Measurements from ENCODE around the gene FBN3. TPM values are rescaled to one million over a fixed set of nuclear protein-coding genes. Genes with fewer than 3 reads are reported as not detected.

FBN3 gene
- polyA plus RNA-seq, 3 donors: not detected

DNA sequence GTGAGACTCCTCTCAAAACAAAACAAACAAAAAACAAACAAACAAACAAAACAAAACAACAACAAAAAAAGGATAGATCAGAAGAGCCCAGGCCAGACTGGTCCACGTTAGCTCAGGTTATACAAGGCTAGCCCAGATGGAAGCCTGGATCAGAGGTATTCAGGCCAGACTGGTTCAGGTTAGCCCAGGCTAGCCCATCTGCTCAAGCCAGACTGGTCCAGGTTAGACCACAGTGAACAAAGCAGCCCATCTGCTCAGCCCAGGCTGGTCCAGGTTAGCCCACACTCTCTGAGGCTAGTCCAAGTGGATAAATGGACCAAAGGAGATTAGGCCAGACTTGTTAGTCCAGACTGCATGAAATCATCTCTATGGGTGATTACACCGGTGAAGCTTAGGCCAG lies 55.7 kb downstream of the FBN3 start:
- no peaks in the 10 kb centered on the region for H3K4me1 Mint-ChIP-seq
- H3K27ac Mint-ChIP-seq: no peak overlapping the region
- Histone ChIP-seq H3K27me3 (ENCODE audit: control insufficient read depth in 2 of 2, insufficient read depth in 2 of 2, low read length in 2 of 2) (no peaks in the 10 kb centered on the region), H3K79me2 (ENCODE audit: insufficient read depth, low read length) (no peaks in the 10 kb centered on the region), H3K4me3 (replicated peaks in 1 of 3; ENCODE audit: low read depth in 2 of 3, low read length in 3 of 3) (no peak overlapping the region), H3K27ac (ENCODE audit: low read depth in 1 of 2, low read length in 2 of 2) (no peak overlapping the region), H4K20me1 (ENCODE audit: insufficient read depth, low read length) (no peaks in the 10 kb centered on the region), H3K4me2 (replicated peaks; ENCODE audit: extremely low read depth, low read length, poor library complexity, severe bottlenecking) (no peak overlapping the region), H3K36me3 (replicated peaks in 1 of 2; ENCODE audit: control insufficient read depth in 1 of 2, insufficient read depth in 2 of 2, low read length in 2 of 2) (no peaks in the 10 kb centered on the region), H2AFZ (ENCODE audit: insufficient read depth, low read depth, low read length, poor library complexity, severe bottlenecking) (no peak overlapping the region), H3K9me3 (replicated peaks in 1 of 2; ENCODE audit: control insufficient read depth in 1 of 2, insufficient read depth in 1 of 2, low read length in 2 of 2) (peaks cover 36 to 56% of the 10 kb centered on the region in 2 donors), H3K4me1 (ENCODE audit: control insufficient read depth in 1 of 2, insufficient read depth in 2 of 2, low read length in 2 of 2) (no peaks in the 10 kb centered on the region), H3K9ac (ENCODE audit: insufficient read depth, low read length, poor library complexity, severe bottlenecking) (no peak overlapping the region)
- peaks cover 0 to 9% (median 9%) of the 10 kb centered on the region in 3 donors for H3K27me3 Mint-ChIP-seq (ENCODE audit: low read depth in 3 of 3)
- no peak for DNase-seq
- TF ChIP-seq, protein P1, sequence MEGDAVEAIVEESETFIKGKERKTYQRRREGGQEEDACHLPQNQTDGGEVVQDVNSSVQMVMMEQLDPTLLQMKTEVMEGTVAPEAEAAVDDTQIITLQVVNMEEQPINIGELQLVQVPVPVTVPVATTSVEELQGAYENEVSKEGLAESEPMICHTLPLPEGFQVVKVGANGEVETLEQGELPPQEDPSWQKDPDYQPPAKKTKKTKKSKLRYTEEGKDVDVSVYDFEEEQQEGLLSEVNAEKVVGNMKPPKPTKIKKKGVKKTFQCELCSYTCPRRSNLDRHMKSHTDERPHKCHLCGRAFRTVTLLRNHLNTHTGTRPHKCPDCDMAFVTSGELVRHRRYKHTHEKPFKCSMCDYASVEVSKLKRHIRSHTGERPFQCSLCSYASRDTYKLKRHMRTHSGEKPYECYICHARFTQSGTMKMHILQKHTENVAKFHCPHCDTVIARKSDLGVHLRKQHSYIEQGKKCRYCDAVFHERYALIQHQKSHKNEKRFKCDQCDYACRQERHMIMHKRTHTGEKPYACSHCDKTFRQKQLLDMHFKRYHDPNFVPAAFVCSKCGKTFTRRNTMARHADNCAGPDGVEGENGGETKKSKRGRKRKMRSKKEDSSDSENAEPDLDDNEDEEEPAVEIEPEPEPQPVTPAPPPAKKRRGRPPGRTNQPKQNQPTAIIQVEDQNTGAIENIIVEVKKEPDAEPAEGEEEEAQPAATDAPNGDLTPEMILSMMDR (IDR thresholded peaks at IDR 0.05): no peak
- 94% methylated on average over 1 of the region's 2 CpGs for WGBS (ENCODE audit: insufficient coverage)
- intact Hi-C loops (cut with micrococcal nuclease): no loop called here
- peaks cover 35 to 53% (median 44%) of the 10 kb centered on the region in 7 donors for H3K9me3 Mint-ChIP-seq
- H3K36me3 Mint-ChIP-seq: no peaks in the 10 kb centered on the region
- no peak overlapping the region for H3K4me3 Mint-ChIP-seq

DNA sequence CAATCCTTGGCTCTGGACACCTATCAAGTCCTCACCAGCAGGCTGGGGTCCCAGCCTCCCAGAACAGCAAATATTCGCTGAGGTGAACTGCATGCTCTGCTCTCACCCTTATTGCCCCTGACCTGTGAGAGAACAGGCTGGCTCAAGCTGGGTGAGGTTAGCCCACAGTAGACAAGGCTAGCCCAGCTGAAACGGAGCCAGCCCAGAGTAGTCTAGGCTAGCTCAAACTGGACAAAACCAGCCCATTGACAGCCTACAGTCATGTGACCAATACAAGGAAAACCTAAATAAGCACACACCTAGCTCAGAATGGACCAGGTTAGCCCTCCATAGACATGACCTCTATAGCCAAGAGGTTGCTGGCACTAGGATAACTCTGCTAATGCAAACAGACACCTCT lies 58.4 kb downstream of the FBN3 start:
- Histone ChIP-seq H3K36me3 (replicated peaks in 1 of 2; ENCODE audit: control insufficient read depth in 1 of 2, insufficient read depth in 2 of 2, low read length in 2 of 2) (no peaks in the 10 kb centered on the region), H3K9me3 (replicated peaks in 1 of 2; ENCODE audit: control insufficient read depth in 1 of 2, insufficient read depth in 1 of 2, low read length in 2 of 2) (peaks cover 22 to 40% of the 10 kb centered on the region in 2 donors), H3K4me2 (replicated peaks; ENCODE audit: extremely low read depth, low read length, poor library complexity, severe bottlenecking) (no peak overlapping the region), H3K9ac (ENCODE audit: insufficient read depth, low read length, poor library complexity, severe bottlenecking) (no peak overlapping the region), H3K4me1 (ENCODE audit: control insufficient read depth in 1 of 2, insufficient read depth in 2 of 2, low read length in 2 of 2) (no peaks in the 10 kb centered on the region), H3K4me3 (replicated peaks in 1 of 3; ENCODE audit: low read depth in 2 of 3, low read length in 3 of 3) (no peak overlapping the region), H3K27me3 (ENCODE audit: control insufficient read depth in 2 of 2, insufficient read depth in 2 of 2, low read length in 2 of 2) (no peaks in the 10 kb centered on the region), H4K20me1 (ENCODE audit: insufficient read depth, low read length) (no peaks in the 10 kb centered on the region), H2AFZ (ENCODE audit: insufficient read depth, low read depth, low read length, poor library complexity, severe bottlenecking) (no peak overlapping the region), H3K79me2 (ENCODE audit: insufficient read depth, low read length) (no peaks in the 10 kb centered on the region), H3K27ac (ENCODE audit: low read depth in 1 of 2, low read length in 2 of 2) (no peak overlapping the region)
- Mint-ChIP-seq H3K4me1 (no peaks in the 10 kb centered on the region), H3K4me3 (no peak overlapping the region), H3K36me3 (no peaks in the 10 kb centered on the region), H3K27ac (no peak overlapping the region), H3K27me3 (ENCODE audit: low read depth in 3 of 3) (peaks cover 0 to 9% (median 5%) of the 10 kb centered on the region in 3 donors), H3K9me3 (peaks cover 22 to 43% (median 33%) of the 10 kb centered on the region in 7 donors)
- no peak for DNase-seq
- WGBS (ENCODE audit: insufficient coverage): 100% methylated on average over 2 of the region's 2 CpGs
- TF ChIP-seq, protein P1 (IDR thresholded peaks at IDR 0.05): no peak
- intact Hi-C loops (cut with micrococcal nuclease): no loop called here
